ENCODE data around the gene FNDC7.

- no peak for TF ChIP-seq GATA2 (IDR thresholded peaks at IDR 0.05; ENCODE audit: low read depth, low read length)
- no peak for TF ChIP-seq GATA3 (IDR thresholded peaks at IDR 0.05; ENCODE audit: low read depth, low read length)
Observed at GRCh38 chr1:108725906-108726305, 13.2 kb downstream of the FNDC7 start.

All from SH-SY5Y (cell line).